ENCODE results near the gene SLC8B1. TPM values are rescaled to one million over a fixed set of nuclear protein-coding genes. Genes with fewer than 3 reads are reported as not detected.

Gene SLC8B1
- total RNA-seq, 1 experiment from 2014 or later: 29.0 TPM

GRCh38 chr12:113298472-113298817 is 36.5 kb downstream of the SLC8B1 start:
- intact Hi-C loops (cut with micrococcal nuclease; ENCODE audit: unreplicated experiment): loop anchor here (2.0 kb wide), 1 partner anchor 102 kb away; no protein-coding TSS in a partner anchor
- POLR2A ChIA-PET (ENCODE audit: unreplicated experiment): interaction anchor here (0.6 kb wide), 1 partner anchor 24 kb away, joined by 8 read pairs; no protein-coding TSS in a partner anchor

GRCh38 chr12:113297621-113298471 is 37.1 kb downstream of the SLC8B1 start:
- Histone ChIP-seq H2AFZ (no peak overlapping the region), H3K79me2 (ENCODE audit: low read depth) (no peaks in the 10 kb centered on the region), H3K27ac (no peak overlapping the region), H3K4me2 (no peak overlapping the region), H3K4me3 (no peak overlapping the region), H3K4me1 (replicated peaks; ENCODE audit: insufficient read depth) (peaks cover 19% of the 10 kb centered on the region), H3K36me3 (ENCODE audit: low read depth) (no peaks in the 10 kb centered on the region), H3K9me3 (ENCODE audit: insufficient read depth, low read depth) (no peaks in the 10 kb centered on the region), H3F3A (ENCODE audit: insufficient read depth, low read depth) (peaks cover 22% of the 10 kb centered on the region), H3K27me3 (ENCODE audit: insufficient read depth, low read depth) (no peaks in the 10 kb centered on the region), H3K9me2 (ENCODE audit: insufficient read depth) (no peaks in the 10 kb centered on the region), H4K20me1 (ENCODE audit: insufficient read depth) (no peaks in the 10 kb centered on the region)
- ChIA-PET CTCF (interaction anchor here (0.5 kb wide), 1 partner anchor 101 kb away, joined by 3 read pairs; no protein-coding TSS in a partner anchor), POLR2A (ENCODE audit: unreplicated experiment) (interaction anchor here (0.6 kb wide), 1 partner anchor 25 kb away, joined by 8 read pairs; no protein-coding TSS in a partner anchor)
- intact Hi-C loops (cut with micrococcal nuclease; ENCODE audit: unreplicated experiment): loop anchor here (2.0 kb wide), 1 partner anchor 101 kb away; no protein-coding TSS in a partner anchor
- TF ChIP-seq EZH2 (IDR thresholded peaks at IDR 0.05; ENCODE audit: low read depth) (no peak), CTCF (conservative IDR thresholded peaks at IDR 0.05) (no peak)
- DNase-seq: no peak
- no TSS peak for BruUV-seq (replicated peaks)

More at GRCh38 chr12:113298472-113298817, 36.5 kb downstream of the SLC8B1 start:
- Histone ChIP-seq H3F3A (ENCODE audit: insufficient read depth, low read depth) (peaks cover 22% of the 10 kb centered on the region), H3K4me2 (no peak overlapping the region), H2AFZ (no peak overlapping the region), H3K9me2 (ENCODE audit: insufficient read depth) (no peaks in the 10 kb centered on the region), H3K4me1 (replicated peaks; ENCODE audit: insufficient read depth) (peaks cover 19% of the 10 kb centered on the region), H4K20me1 (ENCODE audit: insufficient read depth) (no peaks in the 10 kb centered on the region), H3K27ac (no peak overlapping the region), H3K4me3 (no peak overlapping the region), H3K27me3 (ENCODE audit: insufficient read depth, low read depth) (no peaks in the 10 kb centered on the region), H3K9me3 (ENCODE audit: insufficient read depth, low read depth) (no peaks in the 10 kb centered on the region), H3K79me2 (ENCODE audit: low read depth) (no peaks in the 10 kb centered on the region), H3K36me3 (ENCODE audit: low read depth) (no peaks in the 10 kb centered on the region)
- CTCF ChIA-PET: interaction anchor here (0.5 kb wide), 1 partner anchor 101 kb away, joined by 3 read pairs; no protein-coding TSS in a partner anchor
- no peak for DNase-seq
- TF ChIP-seq CTCF (conservative IDR thresholded peaks at IDR 0.05): no peak
- no peak for TF ChIP-seq EZH2 (IDR thresholded peaks at IDR 0.05; ENCODE audit: low read depth)
- BruUV-seq (replicated peaks): no TSS peak

- H3K4me3 ChIP-seq: no peak overlapping the region
- no peaks in the 10 kb centered on the region for H3K79me2 ChIP-seq (ENCODE audit: low read depth)
- H3K36me3 ChIP-seq (ENCODE audit: low read depth): no peaks in the 10 kb centered on the region
- POLR2A ChIA-PET (ENCODE audit: unreplicated experiment): no interaction called here
- H3F3A ChIP-seq (ENCODE audit: insufficient read depth, low read depth): peaks cover 22% of the 10 kb centered on the region
- TF ChIP-seq EZH2 (IDR thresholded peaks at IDR 0.05; ENCODE audit: low read depth) (no peak), CTCF (conservative IDR thresholded peaks at IDR 0.05) (no peak)
- no peak overlapping the region for H3K27ac ChIP-seq
- H3K9me2 ChIP-seq (ENCODE audit: insufficient read depth): no peaks in the 10 kb centered on the region
- H3K27me3 ChIP-seq (ENCODE audit: insufficient read depth, low read depth): no peaks in the 10 kb centered on the region
- DNase-seq: no peak
- no peak overlapping the region for H2AFZ ChIP-seq
- intact Hi-C loops (cut with micrococcal nuclease; ENCODE audit: unreplicated experiment): no loop called here
- CTCF ChIA-PET: no interaction called here
- no peak overlapping the region for H3K4me2 ChIP-seq
- no peaks in the 10 kb centered on the region for H3K9me3 ChIP-seq (ENCODE audit: insufficient read depth, low read depth)
- no TSS peak for BruUV-seq (replicated peaks)
- H3K4me1 ChIP-seq (replicated peaks; ENCODE audit: insufficient read depth): peaks cover 19% of the 10 kb centered on the region
- no peaks in the 10 kb centered on the region for H4K20me1 ChIP-seq (ENCODE audit: insufficient read depth)
Observed at GRCh38 chr12:113297214-113297587, 37.7 kb downstream of the SLC8B1 start.
